Measurements from ENCODE around the gene ADCK1. TPM values are rescaled to one million over a fixed set of nuclear protein-coding genes. Genes with fewer than 3 reads are reported as not detected.

Gene ADCK1
- total and polyA plus RNA-seq, 2 of the 13 experiments (the other 11 are each of a cell fraction or from before 2014, with no cell fraction given): 3.9 to 6.3 TPM

DNA sequence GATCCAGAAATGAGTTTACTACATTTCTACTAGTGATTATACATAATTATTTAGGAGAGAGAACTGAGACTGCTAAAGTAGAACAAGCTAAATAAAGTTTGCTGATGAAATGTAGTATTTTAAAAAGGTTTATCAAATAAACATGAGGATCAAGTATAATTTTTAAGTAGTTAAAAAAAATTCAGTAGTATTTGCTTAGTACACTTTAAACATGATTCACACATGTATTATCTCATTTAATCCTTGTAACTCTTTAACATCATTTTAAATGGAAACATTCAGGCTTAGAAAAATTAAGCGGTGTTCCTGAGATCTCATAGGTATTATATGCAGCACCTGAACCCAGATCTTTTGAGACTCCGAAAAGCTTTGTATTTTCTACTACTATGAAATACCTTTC lies 47.6 kb upstream of the ADCK1 start:
- Histone ChIP-seq H3K4me1 (ENCODE audit: insufficient read depth, low read length) (0 out of 2 replicates have a peak, but pooled peaks cover 1% of the 10 kb centered on the region), H3K4me2 (ENCODE audit: low read depth, low read length) (no peak overlapping the region), H3K27ac (ENCODE audit: extremely low read length, insufficient read depth, low read length) (no peak overlapping the region), H3K4me3 (replicated peaks in 1 of 3; ENCODE audit: insufficient read depth in 1 of 3, low read depth in 2 of 3, low read length in 3 of 3) (no peak overlapping the region), H3K36me3 (replicated peaks in 1 of 2; ENCODE audit: control insufficient read depth in 1 of 2, insufficient read depth in 2 of 2, low read length in 2 of 2) (peaks cover 13 to 48% of the 10 kb centered on the region in 2 experiments; a peak in 4 of 5 replicates), H3K9me3 (ENCODE audit: low read length) (no peaks in the 10 kb centered on the region), H3K9ac (ENCODE audit: insufficient read depth, low read depth, low read length) (no peak overlapping the region), H2AFZ (ENCODE audit: low read length) (no peak overlapping the region), H3K79me2 (ENCODE audit: insufficient read depth, low read length) (peaks cover 19% of the 10 kb centered on the region), H4K20me1 (ENCODE audit: insufficient read depth, low read length) (peaks cover 3% of the 10 kb centered on the region; the same call in 1 of the 2 replicates), H3K27me3 (ENCODE audit: control insufficient read depth in 1 of 2, insufficient read depth in 2 of 2, low read length in 2 of 2) (no peaks in the 10 kb centered on the region)
- no peak for ATAC-seq
- TF ChIP-seq ZFYVE20 (CRISPR knock-in tag; IDR thresholded peaks at IDR 0.05; ENCODE audit: borderline replicate concordance, low read depth) (no peak), ZBTB14 (CRISPR knock-in tag; IDR thresholded peaks at IDR 0.05) (no peak)
- ChIA-PET CTCF (ENCODE audit: low intra/inter-chr PET ratio, low total read pairs) (no interaction called here), POLR2A (no interaction called here)
- no TSS peak for BruUV-seq (replicated peaks)
- in situ Hi-C loops (cut with HindIII; ENCODE audit: extremely low pct_ligation_motif_present, low pct_unique_long_range_greater_than_20kb): no loop called here
- FAIRE-seq: no peak
- 99% methylated on average over 2 of the region's 2 CpGs for WGBS (ENCODE audit: low lambda C conversion rate)
- no peak for DNase-seq (ENCODE audit: low spot score)
- intact Hi-C loops (cut with micrococcal nuclease; ENCODE audit: unreplicated experiment): no loop called here

DNA sequence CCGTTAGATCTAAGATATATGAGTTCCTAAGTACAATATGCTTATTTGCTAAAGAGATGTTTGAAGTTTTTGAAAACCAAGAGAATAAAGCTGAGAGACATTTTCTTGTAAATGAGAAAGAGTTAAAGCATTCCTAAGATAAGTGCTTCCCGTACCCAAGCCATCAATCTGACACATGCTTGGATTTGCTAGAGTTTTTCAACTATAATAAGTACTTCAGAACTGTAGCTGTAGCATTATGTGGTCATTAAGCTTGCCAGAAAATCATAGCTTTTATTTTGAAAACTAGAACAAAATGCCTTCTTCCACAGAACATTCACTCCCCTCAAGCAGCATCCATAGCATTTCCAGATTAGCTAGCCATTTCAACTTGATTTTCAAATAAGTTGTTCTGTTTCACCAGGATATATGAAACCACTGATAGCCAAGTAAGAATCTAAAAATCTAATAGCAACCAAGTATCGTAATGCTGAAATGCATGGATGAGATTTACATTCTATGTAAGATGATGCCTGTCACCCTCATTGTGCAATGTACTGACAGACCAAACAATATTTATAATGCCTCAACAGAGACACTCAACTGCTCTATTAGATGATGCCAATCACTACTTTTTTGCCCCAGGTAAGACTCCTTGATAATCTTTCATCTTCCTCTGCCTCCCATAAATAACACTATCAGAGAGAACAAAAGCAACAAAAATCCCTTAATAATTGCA lies 47.0 kb upstream of the ADCK1 start:
- intact Hi-C loops (cut with micrococcal nuclease; ENCODE audit: unreplicated experiment): no loop called here
- DNase-seq (ENCODE audit: low spot score) (no peak), ATAC-seq (no peak), FAIRE-seq (no peak)
- Histone ChIP-seq H3K36me3 (replicated peaks in 1 of 2; ENCODE audit: control insufficient read depth in 1 of 2, insufficient read depth in 2 of 2, low read length in 2 of 2) (peaks cover 13 to 48% of the 10 kb centered on the region in 2 experiments; a peak in 4 of 5 replicates), H4K20me1 (ENCODE audit: insufficient read depth, low read length) (peaks cover 4% of the 10 kb centered on the region; the same call in 1 of the 2 replicates), H3K9ac (ENCODE audit: insufficient read depth, low read depth, low read length) (no peak overlapping the region), H3K79me2 (ENCODE audit: insufficient read depth, low read length) (peaks cover 26% of the 10 kb centered on the region), H3K27me3 (ENCODE audit: control insufficient read depth in 1 of 2, insufficient read depth in 2 of 2, low read length in 2 of 2) (no peaks in the 10 kb centered on the region), H3K4me1 (ENCODE audit: insufficient read depth, low read length) (peaks cover 8% of the 10 kb centered on the region; the same call in 1 of the 2 replicates), H3K27ac (ENCODE audit: extremely low read length, insufficient read depth, low read length) (no peak overlapping the region), H3K4me2 (ENCODE audit: low read depth, low read length) (no peak overlapping the region), H3K4me3 (replicated peaks in 1 of 3; ENCODE audit: insufficient read depth in 1 of 3, low read depth in 2 of 3, low read length in 3 of 3) (no peak overlapping the region), H3K9me3 (ENCODE audit: low read length) (no peaks in the 10 kb centered on the region), H2AFZ (ENCODE audit: low read length) (no peak overlapping the region)
- TF ChIP-seq CCAR2 (optimal IDR thresholded peaks at IDR 0.05; ENCODE audit: low read depth, low read length) (no peak), SCMH1 (CRISPR knock-in tag; IDR thresholded peaks at IDR 0.05; ENCODE audit: borderline replicate concordance) (no peak), FOXA3 (CRISPR knock-in tag; IDR thresholded peaks at IDR 0.05) (no peak), RBFOX2 (IDR thresholded peaks at IDR 0.05; ENCODE audit: low read depth, low read length) (0 out of 2 replicates have a peak, but pooled peaks have one; percentile 21)
- BruUV-seq (replicated peaks): TSS peak; percentile 2
- in situ Hi-C loops (cut with HindIII; ENCODE audit: extremely low pct_ligation_motif_present, low pct_unique_long_range_greater_than_20kb): no loop called here
- ChIA-PET CTCF (ENCODE audit: low intra/inter-chr PET ratio, low total read pairs) (no interaction called here), POLR2A (no interaction called here)
- WGBS (ENCODE audit: low lambda C conversion rate): 92% methylated on average over 3 of the region's 3 CpGs

Measured in HepG2 (cell line).